HepG2 (cell line): Measurements from ENCODE around the gene SBK2. TPM values are rescaled to one million over a fixed set of nuclear protein-coding genes. Genes with fewer than 3 reads are reported as not detected.
A peak's percentile ranks its signal among the peaks of the same experiment; 100 is the strongest.

ENCODE experiments used
- AKAP8 ChIP-seq: sonication (generic); formaldehyde crosslinking; IDR thresholded peaks from 2 replicates; pipeline ENCODE4 v1.5.1; 2020; ENCODE audit warnings: mild to moderate bottlenecking, missing genetic modification reagents
- FOXO1 ChIP-seq: sonication (generic); formaldehyde crosslinking; IDR thresholded peaks from 2 replicates; pipeline ENCODE4 v1.4.0; 2020; ENCODE audit warnings: missing genetic modification reagents
- FOXP1 ChIP-seq, 2 experiments: fragments of 450-650 bp in 1 of 2; IDR thresholded peaks; 2 replicates each; pipeline ENCODE4 v1.6.1; 2017 to 2018; ENCODE audit warnings: antibody characterized with exemption in 1 of 2
- KAT7 ChIP-seq: IDR thresholded peaks from 2 replicates; pipeline ENCODE4 v1.6.1; 2018; ENCODE audit warnings: borderline replicate concordance, missing compliant biosample characterization
- NAIF1 ChIP-seq: sonication (generic); formaldehyde crosslinking; IDR thresholded peaks from 2 replicates; pipeline ENCODE4 v1.5.0; 2020; ENCODE audit warnings: mild to moderate bottlenecking, missing genetic modification reagents, borderline replicate concordance
- SIX1 ChIP-seq: sonication (generic); formaldehyde crosslinking; IDR thresholded peaks from 2 replicates; pipeline ENCODE4 v1.4.0; 2020; ENCODE audit warnings: missing genetic modification reagents, borderline replicate concordance
- ZNF772 ChIP-seq: sonication (generic); formaldehyde crosslinking; IDR thresholded peaks from 2 replicates; pipeline ENCODE4 v1.5.0; 2020; ENCODE audit warnings: mild to moderate bottlenecking, missing genetic modification reagents
- polyA plus RNA-seq, 8 experiments: library from polyadenylated mRNA; depleted of rRNA in 3 of 8; stranded (reverse) in 7 of 8; unstranded in 1 of 8; fragments of >200 nt; fragmentation: Illumina TruSeq in 4 of 8; extraction: Trizol in 4 of 8; gene quantifications; 2 replicates each; pipeline versions ENCODE4 v1.2.1 to v1.2.3, GENCODE V29; 2011 to 2016; ENCODE audit warnings: low read depth in 4 of 8, missing spikeins in 1 of 8, mixed read lengths in 1 of 8; ENCODE audit not compliant: insufficient read depth in 1 of 8
- total RNA-seq, 5 experiments: library from RNA; depleted of rRNA; stranded (reverse); fragments of >200 nt; fragmentation: Illumina TruSeq; extraction: Trizol; gene quantifications; 2 replicates each; pipeline ENCODE4 v1.2.3, GENCODE V29; 2016; ENCODE audit warnings: low read depth in 1 of 5
- TF ChIP-seq, protein P1 (sequence below), 2 experiments: fragments of 450-650 bp in 1 of 2; sonication (generic) in 1 of 2; formaldehyde crosslinking in 1 of 2; IDR thresholded peaks; 2 replicates each; pipeline versions ENCODE4 v1.6.1 to v1.8.0; 2016 to 2022; ENCODE audit warnings: antibody characterized with exemption in 1 of 2, mild to moderate bottlenecking in 1 of 2, missing genetic modification reagents in 1 of 2
- TF ChIP-seq, protein P2 (sequence below): sonication (generic); formaldehyde crosslinking; IDR thresholded peaks from 2 replicates; pipeline ENCODE4 v1.4.0; 2020; ENCODE audit warnings: missing genetic modification reagents, mild to moderate bottlenecking, borderline replicate concordance
- TF ChIP-seq, protein P3 (sequence below): sonication (generic); formaldehyde crosslinking; IDR thresholded peaks from 2 replicates; pipeline ENCODE4 v1.8.0; 2022; ENCODE audit warnings: missing genetic modification reagents, mild to moderate bottlenecking, inconsistent platforms, borderline replicate concordance
- TF ChIP-seq, protein P4 (sequence below): sonication (generic); formaldehyde crosslinking; IDR thresholded peaks from 2 replicates; pipeline ENCODE4 v1.8.0; 2022; ENCODE audit warnings: mild to moderate bottlenecking, missing genetic modification reagents

The SBK2 gene
- total and polyA plus RNA-seq, 2 of the 13 experiments (the other 11 are each of a cell fraction or from before 2014, with no cell fraction given), result 0.24 TPM; not detected in 1

DNA sequence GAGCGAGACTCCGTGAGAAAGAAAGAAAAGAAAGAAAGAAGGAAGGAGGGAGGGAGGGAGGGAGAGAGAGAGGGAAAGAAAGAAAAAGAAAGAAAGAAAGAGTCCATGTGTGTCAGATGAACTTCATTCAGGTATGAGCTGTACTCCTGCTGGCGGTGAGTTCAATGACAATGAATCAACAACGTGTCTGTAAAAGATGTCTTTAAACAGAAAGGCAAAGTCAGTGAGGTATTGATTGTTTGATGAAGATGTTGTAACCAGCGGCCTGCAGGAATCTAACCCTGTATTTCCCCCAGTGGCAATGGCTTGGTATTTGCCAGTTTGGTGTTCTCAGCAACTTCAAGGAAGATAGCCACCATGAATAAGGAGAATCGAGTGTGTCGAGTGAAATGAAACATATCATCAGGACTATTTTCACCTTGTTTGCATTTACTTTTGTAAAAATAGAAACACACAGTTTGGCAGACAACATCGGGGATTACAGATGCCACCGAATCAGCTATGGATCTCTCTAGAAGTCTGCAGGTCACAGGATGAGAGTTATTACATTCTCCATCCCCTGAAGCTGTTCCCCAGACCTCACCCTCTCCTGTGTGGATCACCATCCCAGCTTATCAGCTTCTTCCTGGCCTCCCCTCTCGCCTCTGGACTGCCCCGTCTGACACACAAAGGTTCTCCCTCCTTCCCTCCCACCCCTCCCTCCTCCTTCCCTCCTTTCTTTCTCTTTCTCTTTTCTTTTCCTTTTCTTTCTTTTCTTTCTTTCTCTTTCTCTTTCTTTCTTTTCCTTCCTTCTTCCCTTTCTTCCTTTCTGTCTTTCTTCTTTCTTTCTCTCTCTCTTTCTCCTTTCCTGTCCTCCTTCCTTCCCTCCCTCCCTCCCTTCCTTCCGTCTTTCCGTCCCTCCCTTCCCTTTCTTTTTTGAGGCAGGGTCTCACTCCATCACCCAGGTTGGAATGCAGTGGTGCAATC is 16.6 kb upstream of the SBK2 start (continued):
- TF ChIP-seq, protein P1, sequence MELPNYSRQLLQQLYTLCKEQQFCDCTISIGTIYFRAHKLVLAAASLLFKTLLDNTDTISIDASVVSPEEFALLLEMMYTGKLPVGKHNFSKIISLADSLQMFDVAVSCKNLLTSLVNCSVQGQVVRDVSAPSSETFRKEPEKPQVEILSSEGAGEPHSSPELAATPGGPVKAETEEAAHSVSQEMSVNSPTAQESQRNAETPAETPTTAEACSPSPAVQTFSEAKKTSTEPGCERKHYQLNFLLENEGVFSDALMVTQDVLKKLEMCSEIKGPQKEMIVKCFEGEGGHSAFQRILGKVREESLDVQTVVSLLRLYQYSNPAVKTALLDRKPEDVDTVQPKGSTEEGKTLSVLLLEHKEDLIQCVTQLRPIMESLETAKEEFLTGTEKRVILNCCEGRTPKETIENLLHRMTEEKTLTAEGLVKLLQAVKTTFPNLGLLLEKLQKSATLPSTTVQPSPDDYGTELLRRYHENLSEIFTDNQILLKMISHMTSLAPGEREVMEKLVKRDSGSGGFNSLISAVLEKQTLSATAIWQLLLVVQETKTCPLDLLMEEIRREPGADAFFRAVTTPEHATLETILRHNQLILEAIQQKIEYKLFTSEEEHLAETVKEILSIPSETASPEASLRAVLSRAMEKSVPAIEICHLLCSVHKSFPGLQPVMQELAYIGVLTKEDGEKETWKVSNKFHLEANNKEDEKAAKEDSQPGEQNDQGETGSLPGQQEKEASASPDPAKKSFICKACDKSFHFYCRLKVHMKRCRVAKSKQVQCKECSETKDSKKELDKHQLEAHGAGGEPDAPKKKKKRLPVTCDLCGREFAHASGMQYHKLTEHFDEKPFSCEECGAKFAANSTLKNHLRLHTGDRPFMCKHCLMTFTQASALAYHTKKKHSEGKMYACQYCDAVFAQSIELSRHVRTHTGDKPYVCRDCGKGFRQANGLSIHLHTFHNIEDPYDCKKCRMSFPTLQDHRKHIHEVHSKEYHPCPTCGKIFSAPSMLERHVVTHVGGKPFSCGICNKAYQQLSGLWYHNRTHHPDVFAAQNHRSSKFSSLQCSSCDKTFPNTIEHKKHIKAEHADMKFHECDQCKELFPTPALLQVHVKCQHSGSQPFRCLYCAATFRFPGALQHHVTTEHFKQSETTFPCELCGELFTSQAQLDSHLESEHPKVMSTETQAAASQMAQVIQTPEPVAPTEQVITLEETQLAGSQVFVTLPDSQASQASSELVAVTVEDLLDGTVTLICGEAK (IDR thresholded peaks at IDR 0.05), result no peak
- TF ChIP-seq, protein P1 (CRISPR knock-in tag; IDR thresholded peaks at IDR 0.05), result no peak
- peak; percentile 56; the same call in 1 of the 2 replicates for TF ChIP-seq FOXO1 (CRISPR knock-in tag)
- TF ChIP-seq, protein P2, sequence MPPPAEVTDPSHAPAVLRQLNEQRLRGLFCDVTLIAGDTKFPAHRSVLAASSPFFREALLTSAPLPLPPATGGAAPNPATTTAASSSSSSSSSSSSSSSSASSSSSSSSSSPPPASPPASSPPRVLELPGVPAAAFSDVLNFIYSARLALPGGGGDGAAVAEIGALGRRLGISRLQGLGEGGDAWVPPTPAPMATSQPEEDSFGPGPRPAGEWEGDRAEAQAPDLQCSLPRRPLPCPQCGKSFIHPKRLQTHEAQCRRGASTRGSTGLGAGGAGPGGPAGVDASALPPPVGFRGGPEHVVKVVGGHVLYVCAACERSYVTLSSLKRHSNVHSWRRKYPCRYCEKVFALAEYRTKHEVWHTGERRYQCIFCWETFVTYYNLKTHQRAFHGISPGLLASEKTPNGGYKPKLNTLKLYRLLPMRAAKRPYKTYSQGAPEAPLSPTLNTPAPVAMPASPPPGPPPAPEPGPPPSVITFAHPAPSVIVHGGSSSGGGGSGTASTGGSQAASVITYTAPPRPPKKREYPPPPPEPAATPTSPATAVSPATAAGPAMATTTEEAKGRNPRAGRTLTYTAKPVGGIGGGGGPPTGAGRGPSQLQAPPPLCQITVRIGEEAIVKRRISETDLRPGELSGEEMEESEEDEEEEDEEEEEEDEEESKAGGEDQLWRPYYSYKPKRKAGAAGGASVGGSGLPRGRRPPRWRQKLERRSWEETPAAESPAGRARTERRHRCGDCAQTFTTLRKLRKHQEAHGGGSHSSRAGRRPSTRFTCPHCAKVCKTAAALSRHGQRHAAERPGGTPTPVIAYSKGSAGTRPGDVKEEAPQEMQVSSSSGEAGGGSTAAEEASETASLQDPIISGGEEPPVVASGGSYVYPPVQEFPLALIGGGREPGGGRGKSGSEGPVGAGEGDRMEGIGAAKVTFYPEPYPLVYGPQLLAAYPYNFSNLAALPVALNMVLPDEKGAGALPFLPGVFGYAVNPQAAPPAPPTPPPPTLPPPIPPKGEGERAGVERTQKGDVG, result no peak
- TF ChIP-seq NAIF1 (CRISPR knock-in tag), result no peak
- TF ChIP-seq, protein P3, sequence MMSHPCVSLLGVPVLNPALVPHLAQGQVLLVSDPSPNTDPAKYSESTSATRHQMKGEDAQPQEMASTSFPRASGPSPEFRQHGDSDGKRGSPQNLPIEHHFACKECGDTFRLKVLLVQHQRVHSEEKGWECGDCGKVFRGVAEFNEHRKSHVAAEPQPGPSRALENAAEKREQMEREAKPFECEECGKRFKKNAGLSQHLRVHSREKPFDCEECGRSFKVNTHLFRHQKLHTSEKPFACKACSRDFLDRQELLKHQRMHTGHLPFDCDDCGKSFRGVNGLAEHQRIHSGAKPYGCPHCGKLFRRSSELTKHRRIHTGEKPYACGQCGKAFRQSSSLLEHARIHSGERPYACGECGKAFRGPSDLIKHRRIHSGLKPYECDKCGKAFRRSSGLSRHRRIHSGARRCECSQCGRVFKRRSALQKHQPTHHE, result no peak
- no peak for TF ChIP-seq FOXP1 (IDR thresholded peaks at IDR 0.05)
- peak; percentile 40; the same call in 1 of the 2 replicates for TF ChIP-seq FOXP1 (CRISPR knock-in tag; IDR thresholded peaks at IDR 0.05)
- no peak for TF ChIP-seq ZNF772 (CRISPR knock-in tag)
- TF ChIP-seq, protein P4, sequence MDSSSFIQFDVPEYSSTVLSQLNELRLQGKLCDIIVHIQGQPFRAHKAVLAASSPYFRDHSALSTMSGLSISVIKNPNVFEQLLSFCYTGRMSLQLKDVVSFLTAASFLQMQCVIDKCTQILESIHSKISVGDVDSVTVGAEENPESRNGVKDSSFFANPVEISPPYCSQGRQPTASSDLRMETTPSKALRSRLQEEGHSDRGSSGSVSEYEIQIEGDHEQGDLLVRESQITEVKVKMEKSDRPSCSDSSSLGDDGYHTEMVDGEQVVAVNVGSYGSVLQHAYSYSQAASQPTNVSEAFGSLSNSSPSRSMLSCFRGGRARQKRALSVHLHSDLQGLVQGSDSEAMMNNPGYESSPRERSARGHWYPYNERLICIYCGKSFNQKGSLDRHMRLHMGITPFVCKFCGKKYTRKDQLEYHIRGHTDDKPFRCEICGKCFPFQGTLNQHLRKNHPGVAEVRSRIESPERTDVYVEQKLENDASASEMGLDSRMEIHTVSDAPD (CRISPR knock-in tag), result 0 out of 2 replicates have a peak, but pooled peaks have one; percentile 47
- no peak for TF ChIP-seq KAT7 (CRISPR knock-in tag)
- no peak for TF ChIP-seq SIX1 (CRISPR knock-in tag)
- TF ChIP-seq AKAP8, result no peak
